ENCODE results near the gene ETS2. TPM values are rescaled to one million over a fixed set of nuclear protein-coding genes. Genes with fewer than 3 reads are reported as not detected.

Gene ETS2
- total RNA-seq, 1 experiment from 2014 or later = 20.4 TPM

- Mint-ChIP-seq H3K36me3 (ENCODE audit: insufficient read depth, unreplicated experiment) (no peaks in the 10 kb centered on the region), H3K4me1 (ENCODE audit: low read depth, unreplicated experiment) (no peaks in the 10 kb centered on the region), H3K9me3 (ENCODE audit: unreplicated experiment) (no peaks in the 10 kb centered on the region), H3K4me3 (ENCODE audit: unreplicated experiment) (no peak overlapping the region), H3K27me3 (ENCODE audit: insufficient read depth, unreplicated experiment) (no peaks in the 10 kb centered on the region), H3K27ac (ENCODE audit: unreplicated experiment) (no peak overlapping the region)
- no peaks in the 10 kb centered on the region for H3K9me3 ChIP-seq
- no TSS peak for BruUV-seq (replicated peaks)
- H3K4me3 ChIP-seq (ENCODE audit: low read depth, low read length) = no peak overlapping the region
- H3K27me3 ChIP-seq (replicated peaks; ENCODE audit: control insufficient read depth, insufficient read depth, low read length) = no peaks in the 10 kb centered on the region
- H3K4me1 ChIP-seq = no peaks in the 10 kb centered on the region
- ChIA-PET CTCF (no interaction called here), POLR2A (no interaction called here)
- no peak for DNase-seq
- TF ChIP-seq CTCF (IDR thresholded peaks at IDR 0.05; ENCODE audit: insufficient read depth in 1 of 2, low read depth in 1 of 2, low read length in 1 of 2, severe bottlenecking in 1 of 2, unreplicated experiment in 1 of 2) = no peak
- no peaks in the 10 kb centered on the region for H3K36me3 ChIP-seq (ENCODE audit: control insufficient read depth, insufficient read depth, low read length)
- intact Hi-C loops (cut with micrococcal nuclease; ENCODE audit: unreplicated experiment) = no loop called here
Observed at GRCh38 chr21:38838598-38839327, 33.0 kb downstream of the ETS2 start.

- no peak for TF ChIP-seq CTCF (IDR thresholded peaks at IDR 0.05; ENCODE audit: insufficient read depth in 1 of 2, low read depth in 1 of 2, low read length in 1 of 2, severe bottlenecking in 1 of 2, unreplicated experiment in 1 of 2)
- H3K36me3 Mint-ChIP-seq (ENCODE audit: insufficient read depth, unreplicated experiment) = no peaks in the 10 kb centered on the region
- no peaks in the 10 kb centered on the region for H3K9me3 Mint-ChIP-seq (ENCODE audit: unreplicated experiment)
- H3K36me3 ChIP-seq (ENCODE audit: control insufficient read depth, insufficient read depth, low read length) = no peaks in the 10 kb centered on the region
- no peak overlapping the region for H3K4me3 Mint-ChIP-seq (ENCODE audit: unreplicated experiment)
- H3K4me3 ChIP-seq (ENCODE audit: low read depth, low read length) = no peak overlapping the region
- no TSS peak for BruUV-seq (replicated peaks)
- POLR2A ChIA-PET = no interaction called here
- intact Hi-C loops (cut with micrococcal nuclease; ENCODE audit: unreplicated experiment) = no loop called here
- CTCF ChIA-PET = no interaction called here
- H3K4me1 Mint-ChIP-seq (ENCODE audit: low read depth, unreplicated experiment) = no peaks in the 10 kb centered on the region
- H3K4me1 ChIP-seq = no peaks in the 10 kb centered on the region
- no peaks in the 10 kb centered on the region for H3K9me3 ChIP-seq
- H3K27me3 ChIP-seq (replicated peaks; ENCODE audit: control insufficient read depth, insufficient read depth, low read length) = no peaks in the 10 kb centered on the region
- no peak overlapping the region for H3K27ac Mint-ChIP-seq (ENCODE audit: unreplicated experiment)
- no peaks in the 10 kb centered on the region for H3K27me3 Mint-ChIP-seq (ENCODE audit: insufficient read depth, unreplicated experiment)
- DNase-seq = no peak
Observed at GRCh38 chr21:38839328-38840286, 33.9 kb downstream of the ETS2 start.

GRCh38 chr21:38840456-38841300, 34.9 kb downstream of the ETS2 start:
- Mint-ChIP-seq H3K9me3 (ENCODE audit: unreplicated experiment) (no peaks in the 10 kb centered on the region), H3K36me3 (ENCODE audit: insufficient read depth, unreplicated experiment) (no peaks in the 10 kb centered on the region), H3K27ac (ENCODE audit: unreplicated experiment) (no peak overlapping the region), H3K27me3 (ENCODE audit: insufficient read depth, unreplicated experiment) (no peaks in the 10 kb centered on the region), H3K4me1 (ENCODE audit: low read depth, unreplicated experiment) (no peaks in the 10 kb centered on the region), H3K4me3 (ENCODE audit: unreplicated experiment) (no peak overlapping the region)
- ChIA-PET POLR2A (no interaction called here), CTCF (no interaction called here)
- no peaks in the 10 kb centered on the region for H3K9me3 ChIP-seq
- no peak for DNase-seq
- TF ChIP-seq CTCF (IDR thresholded peaks at IDR 0.05; ENCODE audit: insufficient read depth in 1 of 2, low read depth in 1 of 2, low read length in 1 of 2, severe bottlenecking in 1 of 2, unreplicated experiment in 1 of 2) = no peak
- no peak overlapping the region for H3K4me3 ChIP-seq (ENCODE audit: low read depth, low read length)
- intact Hi-C loops (cut with micrococcal nuclease; ENCODE audit: unreplicated experiment) = no loop called here
- H3K36me3 ChIP-seq (ENCODE audit: control insufficient read depth, insufficient read depth, low read length) = no peaks in the 10 kb centered on the region
- BruUV-seq (replicated peaks) = no TSS peak
- no peaks in the 10 kb centered on the region for H3K27me3 ChIP-seq (replicated peaks; ENCODE audit: control insufficient read depth, insufficient read depth, low read length)
- no peaks in the 10 kb centered on the region for H3K4me1 ChIP-seq

Measured in Caco-2 (cell line).